SK-N-MC (cell line): ENCODE results near the gene KIF26A.

ENCODE experiments used
- EZH2 ChIP-seq: fragments of 200-600 bp; sonication (generic); IDR thresholded peaks from one replicate; pipeline ENCODE4 v1.6.1; 2017; ENCODE audit warnings: antibody characterized with exemption
- POLR2AphosphoS5 ChIP-seq: IDR thresholded peaks from 2 replicates; pipeline ENCODE4 v1.6.1; 2012; ENCODE audit warnings: mild to moderate bottlenecking, low read depth, low read length, borderline replicate concordance

- TF ChIP-seq POLR2AphosphoS5 (no peak), EZH2 (no peak)
Measured at GRCh38 chr14:104102282-104102914, 36.0 kb upstream of the KIF26A start.
